Parietal lobe (tissue), 2 donors: ENCODE data around the gene KCNG4. TPM values are rescaled to one million over a fixed set of nuclear protein-coding genes. Genes with fewer than 3 reads are reported as not detected.

Experiments
- small RNA-seq: library from RNA; depleted of rRNA; stranded (forward); fragments of <200 nt; gene quantifications from one replicate; pipeline ENCODE3, GENCODE V24; 2014; ENCODE audit warnings: low replicate concordance
- total RNA-seq: library from RNA; depleted of rRNA; stranded (reverse); fragments of >200 nt; gene quantifications from one replicate; pipeline ENCODE4 v1.2.3, GENCODE V29; 2014

Gene KCNG4, protein sequence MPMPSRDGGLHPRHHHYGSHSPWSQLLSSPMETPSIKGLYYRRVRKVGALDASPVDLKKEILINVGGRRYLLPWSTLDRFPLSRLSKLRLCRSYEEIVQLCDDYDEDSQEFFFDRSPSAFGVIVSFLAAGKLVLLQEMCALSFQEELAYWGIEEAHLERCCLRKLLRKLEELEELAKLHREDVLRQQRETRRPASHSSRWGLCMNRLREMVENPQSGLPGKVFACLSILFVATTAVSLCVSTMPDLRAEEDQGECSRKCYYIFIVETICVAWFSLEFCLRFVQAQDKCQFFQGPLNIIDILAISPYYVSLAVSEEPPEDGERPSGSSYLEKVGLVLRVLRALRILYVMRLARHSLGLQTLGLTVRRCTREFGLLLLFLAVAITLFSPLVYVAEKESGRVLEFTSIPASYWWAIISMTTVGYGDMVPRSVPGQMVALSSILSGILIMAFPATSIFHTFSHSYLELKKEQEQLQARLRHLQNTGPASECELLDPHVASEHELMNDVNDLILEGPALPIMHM
- total RNA-seq = not detected

DNA sequence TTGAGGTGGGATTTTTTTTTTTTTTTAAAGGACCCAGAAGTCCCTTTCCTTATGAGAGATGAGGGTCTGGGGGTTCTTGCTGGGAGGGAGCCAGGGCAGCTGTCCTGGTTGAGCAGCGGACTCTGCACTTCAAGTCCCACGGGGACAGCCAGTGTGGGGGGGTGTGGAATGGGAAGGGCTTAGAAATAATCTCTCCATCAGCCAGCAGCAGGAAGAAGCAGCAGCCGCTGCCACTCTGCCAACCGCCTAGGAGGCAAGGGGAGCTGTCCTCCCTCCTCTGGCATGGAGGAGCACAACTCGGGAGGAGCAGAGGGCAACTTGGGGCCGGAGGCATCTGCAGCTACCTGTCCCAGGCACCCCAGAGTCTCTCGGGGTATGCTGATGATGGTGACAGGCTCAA is at the start of gene KCNG4:
Gene KCNG4, minus strand, starts transcription at position 104 of the 400 bp plus-strand sequence. CDS start 2,527 bp downstream, outside the sequence.

DNA sequence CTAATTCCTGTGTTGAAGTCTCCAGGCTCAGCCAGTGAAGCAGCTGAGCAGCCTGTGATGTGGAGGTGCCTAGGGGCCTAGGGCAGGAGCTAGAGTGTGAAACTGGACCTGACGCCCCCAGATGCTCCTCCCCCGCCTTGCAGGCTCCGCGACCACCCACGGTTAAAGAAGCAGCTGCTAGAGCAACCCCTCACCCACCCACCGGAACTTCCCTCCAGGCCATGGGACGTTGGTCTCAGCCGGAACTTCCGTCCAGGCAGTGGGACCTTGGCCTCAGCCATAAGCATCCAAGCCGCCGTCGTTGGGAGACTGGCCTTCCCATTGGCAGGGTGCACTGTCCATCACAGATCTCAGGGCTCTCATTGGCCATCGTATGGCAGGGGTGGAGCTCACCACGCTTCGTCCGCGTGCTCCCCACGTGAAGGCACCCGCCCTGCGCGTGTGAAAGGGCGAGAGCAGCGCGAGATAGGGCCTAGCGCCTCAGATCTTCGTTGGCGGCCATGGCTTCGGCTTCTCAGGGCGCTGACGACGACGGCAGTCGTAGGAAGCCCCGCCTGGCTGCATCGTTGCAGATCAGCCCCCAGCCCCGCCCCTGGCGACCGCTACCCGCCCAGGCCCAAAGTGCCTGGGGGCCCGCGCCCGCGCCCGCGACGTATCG is 49.0 kb downstream of the KCNG4 start, which contains the start of gene ADAD2:
Gene ADAD2, plus strand, starts transcription at position 427 of the 658 bp plus-strand sequence. Its CDS starts 74 bp downstream, at position 501.

GRCh38 chr16:84186685-84187437 is 53.0 kb downstream of the KCNG4 start, which contains the start of gene TAF1C:
TAF1C (minus strand) TSS chr16:84187057; CDS start chr16:84184988, 2,069 bp downstream.

Small RNA genes lying within 50 kb of the gene (small RNA-seq; reads per million reads assigned to genes)
- not detected for gene RNA5SP433

Other genes with a start within 250 kb of the KCNG4 start
- gene SLC38A8, start 197.2 kb downstream of the KCNG4 start, total RNA-seq = not detected
- 138 TPM for gene MBTPS1, start 123.1 kb downstream of the KCNG4 start, total RNA-seq
- 146 TPM for gene HSDL1, start 94.8 kb downstream of the KCNG4 start, total RNA-seq
- gene DNAAF1, start 94.7 kb downstream of the KCNG4 start, total RNA-seq = 0.94 TPM
- 36.3 TPM for gene TAF1C, start 53.0 kb downstream of the KCNG4 start, total RNA-seq
- gene ADAD2, start 48.9 kb downstream of the KCNG4 start, total RNA-seq = not detected
- gene WFDC1, start 54.9 kb upstream of the KCNG4 start, total RNA-seq = 0.31 TPM
- 15.0 TPM for gene ATP2C2, start 128.5 kb upstream of the KCNG4 start, total RNA-seq